ENCODE results near the gene TINCR.

DNA sequence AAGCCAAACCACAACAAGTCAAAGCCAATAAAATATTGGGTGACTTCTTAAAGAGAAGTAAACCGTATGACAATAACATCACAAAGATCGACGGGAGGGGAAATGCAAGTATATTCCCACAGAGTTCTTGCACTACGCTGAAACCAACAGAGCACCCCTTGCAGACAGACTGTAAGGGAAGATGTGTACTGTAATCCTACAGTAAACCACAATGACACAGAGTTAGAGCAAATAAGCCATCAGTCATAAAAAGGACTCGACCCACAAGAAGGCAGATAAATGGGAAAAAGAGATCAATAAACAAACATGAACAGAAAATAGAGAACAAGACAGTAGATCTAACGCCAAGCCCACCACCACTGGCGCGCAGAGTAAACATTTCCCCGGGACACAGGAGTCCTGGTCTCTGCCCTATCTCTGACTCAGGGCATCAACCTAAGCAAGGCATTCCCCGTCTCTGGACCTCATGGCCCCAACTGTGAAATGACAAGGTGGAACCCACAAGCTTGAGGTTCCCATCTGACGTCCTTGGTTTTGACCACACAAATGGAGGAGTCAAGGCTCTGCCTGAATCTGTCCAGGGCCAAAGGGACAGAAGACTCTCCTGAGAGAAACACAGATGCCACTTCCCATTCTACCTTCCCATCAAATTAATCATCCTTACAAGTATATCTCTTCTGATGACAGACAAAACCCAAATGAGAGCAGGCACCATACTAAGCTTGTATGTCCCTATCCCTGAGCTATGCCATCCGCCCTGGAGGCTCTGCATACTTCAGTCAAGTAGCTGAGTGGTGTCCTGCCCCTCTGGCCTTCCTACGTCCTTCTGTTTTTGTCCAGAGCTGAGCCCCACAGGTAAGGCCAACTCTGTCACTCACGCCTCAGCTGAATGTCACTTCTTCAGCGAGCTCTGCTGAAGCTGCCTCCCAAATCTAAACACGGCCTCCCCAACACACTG lies 39.8 kb upstream of the TINCR start:
- TF ChIP-seq CTCF (IDR thresholded peaks at IDR 0.05) = no peak
- no peak for TF ChIP-seq EP300 (IDR thresholded peaks at IDR 0.05)
- TF ChIP-seq POLR2A (IDR thresholded peaks at IDR 0.05) = no peak

All from ovary (tissue), 3 donors.